ENCODE results near the gene OR2L13. TPM values are rescaled to one million over a fixed set of nuclear protein-coding genes. Genes with fewer than 3 reads are reported as not detected.
"Not testable (repeated sequence)": the region's sequence is repeated elsewhere in the genome, so short reads cannot be mapped to it uniquely, and the experiment has no call there.

Gene OR2L13, protein sequence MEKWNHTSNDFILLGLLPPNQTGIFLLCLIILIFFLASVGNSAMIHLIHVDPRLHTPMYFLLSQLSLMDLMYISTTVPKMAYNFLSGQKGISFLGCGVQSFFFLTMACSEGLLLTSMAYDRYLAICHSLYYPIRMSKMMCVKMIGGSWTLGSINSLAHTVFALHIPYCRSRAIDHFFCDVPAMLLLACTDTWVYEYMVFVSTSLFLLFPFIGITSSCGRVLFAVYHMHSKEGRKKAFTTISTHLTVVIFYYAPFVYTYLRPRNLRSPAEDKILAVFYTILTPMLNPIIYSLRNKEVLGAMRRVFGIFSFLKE
- 3.8 TPM for total RNA-seq

GRCh38 chr1:248094884-248095283 lies at the start of gene OR2L13:
Gene OR2L13 (plus strand): TSS chr1:248095184. CDS start chr1:248099376, 4,192 bp downstream.
- DNase-seq (ENCODE audit: low read depth in 2 of 3, low spot score in 2 of 3), result no peak

DNA sequence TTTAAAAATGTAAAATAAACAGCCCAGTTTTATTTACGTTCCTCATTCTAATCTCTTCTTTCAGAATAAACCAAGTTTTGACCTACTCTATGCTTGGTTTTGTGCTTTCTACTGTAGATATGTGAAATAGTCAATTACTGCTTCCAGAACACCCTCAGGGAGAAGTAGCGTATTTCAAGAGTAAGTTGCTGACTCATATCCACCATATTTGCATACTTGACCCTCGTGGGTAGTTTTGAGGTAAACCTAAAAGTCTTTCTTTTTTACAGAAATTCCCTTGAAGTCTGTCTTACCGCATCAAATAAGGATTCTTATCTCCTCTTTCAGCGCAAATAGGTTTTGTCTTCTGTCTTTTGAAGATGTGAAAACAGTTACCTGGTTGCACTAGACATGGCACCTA lies 49.8 kb upstream of the OR2L13 start:
- DNase-seq (ENCODE audit: low read depth in 2 of 3, low spot score in 2 of 3), result no peak

- DNase-seq (ENCODE audit: low read depth in 2 of 3, low spot score in 2 of 3), result no peak
These were observed 48.4 kb upstream of the OR2L13 start, which contains the start of gene OR2L3 for GRCh38 chr1:248046536-248046935. Gene OR2L3 (plus strand): TSS chr1:248046836. CDS start chr1:248060682, 13,846 bp downstream.

DNA sequence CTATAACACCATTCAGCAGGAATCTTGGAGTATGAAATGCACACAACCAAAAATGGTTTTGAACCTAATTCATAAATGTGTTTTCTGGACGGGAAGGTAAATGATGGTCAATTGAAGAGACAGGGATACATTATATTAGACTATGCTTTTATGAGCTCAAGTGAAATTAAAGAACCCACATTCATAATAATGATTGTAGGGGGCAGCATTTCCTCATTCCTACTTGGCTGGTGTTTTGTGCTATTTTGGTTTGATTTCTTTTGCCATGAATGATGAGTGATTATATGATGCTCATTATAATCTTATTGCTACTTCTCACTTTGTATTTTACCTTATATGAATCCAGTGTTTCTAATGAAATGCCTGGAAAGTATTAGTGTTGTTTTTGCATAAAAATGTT lies 48.0 kb upstream of the OR2L13 start:
- no peak for DNase-seq (ENCODE audit: low read depth in 2 of 3, low spot score in 2 of 3)

GRCh38 chr1:248054671-248055070 lies 40.3 kb upstream of the OR2L13 start:
- DNase-seq (ENCODE audit: low read depth in 2 of 3, low spot score in 2 of 3), result peak in 2 of 3 donors; percentile 0 to 49

DNA sequence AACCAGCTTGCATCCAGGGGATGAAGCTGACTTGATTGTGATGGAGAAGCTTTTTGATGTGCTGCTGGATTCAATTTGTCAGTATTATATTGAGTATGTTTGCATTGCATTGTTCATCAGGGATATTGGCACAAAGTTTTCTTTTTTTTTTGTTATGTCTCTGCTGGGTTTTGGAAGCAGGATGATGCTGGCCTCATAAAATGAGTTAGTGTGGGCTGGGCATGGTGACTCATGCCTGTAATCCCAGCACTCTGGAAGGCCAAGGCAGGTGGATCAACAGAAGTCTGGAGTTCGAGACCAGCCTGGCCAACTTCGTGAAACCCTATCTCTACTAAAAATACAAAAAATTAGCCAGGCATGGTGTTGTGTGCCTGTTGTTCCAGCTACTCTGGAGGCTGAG lies 39.7 kb upstream of the OR2L13 start:
- no peak for DNase-seq (ENCODE audit: low read depth in 2 of 3, low spot score in 2 of 3)

DNA sequence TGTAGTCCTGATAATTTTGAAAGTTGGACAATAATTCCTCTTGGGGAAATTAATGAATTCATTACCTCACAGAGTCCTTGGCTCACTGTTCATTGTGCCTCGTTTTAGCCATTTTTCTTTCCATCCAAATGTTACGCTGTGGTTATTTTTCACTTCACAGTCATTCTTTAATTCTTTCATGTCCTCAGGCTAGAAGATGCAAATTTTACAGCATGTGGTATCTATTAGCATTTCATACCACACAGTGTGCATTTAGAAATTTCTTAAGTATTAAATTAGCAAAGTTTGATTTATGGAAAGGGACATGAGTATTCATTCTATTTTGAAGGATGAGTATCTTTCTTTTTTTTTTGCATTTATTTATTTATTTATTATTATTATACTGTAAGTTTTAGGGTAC lies 29.9 kb upstream of the OR2L13 start:
- no peak for DNase-seq (ENCODE audit: low read depth in 2 of 3, low spot score in 2 of 3)

DNA sequence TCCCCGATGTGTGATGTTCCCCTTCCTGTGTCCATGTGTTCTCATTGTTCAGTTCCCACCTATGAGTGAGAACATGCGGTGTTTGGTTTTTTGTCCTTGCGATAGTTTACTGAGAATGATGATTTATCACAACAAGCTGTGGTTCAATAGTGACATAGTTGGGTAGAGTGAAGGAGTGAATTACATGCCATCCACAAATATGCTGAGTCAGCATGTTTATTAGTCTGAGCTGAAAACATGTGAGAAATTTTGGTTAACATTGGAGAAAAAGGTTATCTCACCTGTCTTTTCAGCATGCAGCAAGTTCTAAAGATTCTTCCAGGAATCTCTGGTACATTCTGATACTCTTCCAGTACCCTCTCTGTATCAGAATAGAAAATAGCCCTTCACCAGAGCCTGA lies 29.4 kb upstream of the OR2L13 start:
- DNase-seq (ENCODE audit: low read depth in 2 of 3, low spot score in 2 of 3), result no peak

DNA sequence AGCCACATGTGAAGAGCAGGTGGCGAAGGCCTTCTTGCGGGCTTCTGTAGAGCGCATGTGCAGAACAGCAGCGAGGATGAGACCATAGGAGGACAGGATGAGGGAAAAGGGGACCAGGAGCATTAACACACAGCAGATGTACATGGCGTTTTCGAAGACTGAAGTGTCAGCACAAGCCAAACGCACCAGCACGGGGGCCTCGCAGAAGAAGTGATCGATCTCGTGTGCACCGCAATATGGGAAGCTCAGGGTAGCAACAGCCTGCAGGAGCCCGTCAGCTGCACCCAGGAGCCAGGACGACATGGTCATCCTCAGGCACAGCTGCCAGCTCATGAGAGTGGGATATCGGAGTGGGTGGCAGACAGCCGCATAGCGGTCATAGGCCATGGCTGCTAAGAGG lies 11.1 kb upstream of the OR2L13 start:
- not testable (repeated sequence) for DNase-seq (ENCODE audit: low read depth in 2 of 3, low spot score in 2 of 3)

GRCh38 chr1:248098529-248098928 lies 3.5 kb downstream of the OR2L13 start:
- DNase-seq (ENCODE audit: low read depth in 2 of 3, low spot score in 2 of 3), result no peak

- no peak for DNase-seq (ENCODE audit: low read depth in 2 of 3, low spot score in 2 of 3)
These were observed 7.9 kb downstream of the OR2L13 start for GRCh38 chr1:248102847-248103246.

- DNase-seq (ENCODE audit: low read depth in 2 of 3, low spot score in 2 of 3), result peak in 1 of 3 donors; percentile 21
These were observed 16.2 kb downstream of the OR2L13 start for GRCh38 chr1:248111157-248111556.

DNA sequence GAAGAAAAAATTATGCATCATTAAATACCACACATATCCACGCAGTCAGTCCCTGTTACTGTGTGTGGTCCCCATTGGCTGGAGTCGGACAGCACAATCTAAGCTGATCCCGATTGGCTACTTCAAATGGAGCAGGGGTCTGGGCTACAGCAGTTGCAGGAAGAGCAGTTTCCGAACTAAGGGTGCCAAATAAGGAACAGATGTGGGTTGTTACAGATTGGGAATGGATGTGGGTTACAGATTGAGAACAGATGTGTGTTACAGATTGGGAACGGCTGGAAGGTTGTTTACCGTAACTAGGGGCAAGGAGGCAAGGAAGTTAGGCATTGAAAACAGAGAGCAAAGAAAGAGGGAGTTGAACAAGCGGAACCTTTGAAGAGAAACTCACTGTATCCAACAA lies 19.9 kb downstream of the OR2L13 start:
- no peak for DNase-seq (ENCODE audit: low read depth in 2 of 3, low spot score in 2 of 3)

GRCh38 chr1:248127653-248128052 lies 32.7 kb downstream of the OR2L13 start:
- no peak for DNase-seq (ENCODE audit: low read depth in 2 of 3, low spot score in 2 of 3)

DNA sequence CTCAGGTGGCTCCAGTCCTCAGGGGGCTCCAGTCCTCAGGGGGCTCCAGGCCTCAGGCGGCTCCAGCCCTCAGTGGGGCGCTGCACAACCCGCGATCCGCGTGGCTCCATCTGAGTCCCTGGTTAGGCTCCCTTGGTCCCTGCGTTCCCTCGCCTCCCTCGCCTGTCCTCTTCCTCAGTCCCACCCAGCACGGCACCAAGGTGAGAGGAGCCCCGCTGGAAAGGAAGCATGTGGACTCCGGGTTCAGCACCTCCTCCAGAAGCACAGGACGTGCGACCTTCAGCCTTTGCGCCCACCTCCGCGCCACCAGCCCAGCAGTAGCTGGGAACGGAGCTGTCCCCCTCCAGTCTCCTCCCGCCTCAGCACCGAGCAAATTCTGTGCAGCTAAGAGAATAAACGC lies 41.8 kb downstream of the OR2L13 start:
- DNase-seq (ENCODE audit: low read depth in 2 of 3, low spot score in 2 of 3), result no peak

DNA sequence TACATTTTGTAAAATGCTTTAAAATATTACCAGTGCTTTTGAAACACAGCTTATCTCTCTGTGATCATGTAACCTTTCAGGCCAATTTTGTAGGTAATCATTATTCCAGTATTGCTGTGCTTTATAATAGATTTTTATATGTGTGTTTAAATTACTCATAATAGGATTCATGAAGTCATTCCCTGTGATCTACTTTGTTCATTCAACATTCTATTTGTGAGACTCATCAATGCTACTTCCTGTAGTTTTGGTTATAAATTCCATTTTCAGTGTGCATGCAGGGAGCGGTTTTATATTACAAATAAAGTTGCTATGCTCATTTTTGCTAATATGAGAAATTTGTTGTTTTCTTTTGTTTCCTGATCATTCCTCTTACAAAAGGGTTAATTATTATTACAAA lies 45.9 kb downstream of the OR2L13 start:
- DNase-seq (ENCODE audit: low read depth in 2 of 3, low spot score in 2 of 3), result no peak

DNA sequence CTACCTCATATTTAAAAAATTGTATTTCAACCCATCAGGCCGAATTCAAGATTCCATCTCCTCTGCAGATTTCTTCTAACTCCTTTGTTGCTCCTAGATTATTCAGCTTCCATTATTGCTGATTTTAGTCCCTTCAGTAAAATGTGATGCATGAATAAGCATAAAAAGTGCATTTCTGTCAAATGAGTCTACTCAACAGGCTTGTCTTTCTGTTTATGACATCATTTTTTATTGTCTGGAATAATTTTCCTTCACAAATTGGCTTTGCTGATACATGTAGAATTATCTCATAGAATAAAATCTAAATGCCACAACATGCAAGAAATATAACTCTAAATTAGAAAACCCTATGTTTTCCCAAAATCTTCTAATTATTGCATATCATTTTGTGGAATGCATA lies 48.3 kb downstream of the OR2L13 start:
- DNase-seq (ENCODE audit: low read depth in 2 of 3, low spot score in 2 of 3), result no peak

GRCh38 chr1:248144513-248145198 lies 49.7 kb downstream of the OR2L13 start, which contains the start of gene OR2M5:
Gene OR2M5 (plus strand): TSS chr1:248145148. CDS start chr1:248145148, 0 bp downstream.
- no peak for DNase-seq (ENCODE audit: low read depth in 2 of 3, low spot score in 2 of 3)

All from hematopoietic multipotent progenitor cell (in vitro differentiated cells).